Measurements from ENCODE around the gene AMD1.

- TF ChIP-seq POLR2A (IDR thresholded peaks at IDR 0.05; ENCODE audit: low read depth, low read length) (no peak), GATAD2B (conservative IDR thresholded peaks at IDR 0.05; ENCODE audit: low read depth) (no peak), EZH2 (IDR thresholded peaks at IDR 0.05; ENCODE audit: borderline replicate concordance, control insufficient read depth, low read depth, low read length) (no peak), CTCF (IDR thresholded peaks at IDR 0.05 in 2 of 3, conservative IDR thresholded peaks at IDR 0.05 in 1 of 3; ENCODE audit: control insufficient read depth in 2 of 3, extremely low read depth in 1 of 3, insufficient read depth in 1 of 3, low read depth in 3 of 3, low read length in 3 of 3) (no peak), SIX5 (IDR thresholded peaks at IDR 0.05; ENCODE audit: low read depth, low read length, severe bottlenecking) (no peak), BCLAF1 (IDR thresholded peaks at IDR 0.05) (no peak), TAF1 (IDR thresholded peaks at IDR 0.05; ENCODE audit: borderline replicate concordance, low read depth, low read length) (no peak), SMAD1 (IDR thresholded peaks at IDR 0.05; ENCODE audit: low read depth, partially characterized antibody) (no peak), SP1 (IDR thresholded peaks at IDR 0.05; ENCODE audit: low read depth, low read length) (no peak), NRF1 (conservative IDR thresholded peaks at IDR 0.05; ENCODE audit: low read depth, low read length) (no peak), ATF2 (IDR thresholded peaks at IDR 0.05; ENCODE audit: low read length) (no peak), E2F8 (IDR thresholded peaks at IDR 0.05; ENCODE audit: low read depth, partially characterized antibody) (no peak), NBN (IDR thresholded peaks at IDR 0.05) (no peak)
Measured at GRCh38 chr6:110934381-110934898, 59.9 kb downstream of the AMD1 start.

Data from GM12878 (cell line).